Measurements from ENCODE around the gene AIF1. TPM values are rescaled to one million over a fixed set of nuclear protein-coding genes. Genes with fewer than 3 reads are reported as not detected.

AIF1 gene
- total RNA-seq, 1 experiment from 2014 or later = 2.2 TPM

- no peak for DNase-seq
- Mint-ChIP-seq H3K4me3 (ENCODE audit: unreplicated experiment) (no peak overlapping the region), H3K27me3 (ENCODE audit: insufficient read depth, unreplicated experiment) (peaks cover 3% of the 10 kb centered on the region), H3K9me3 (ENCODE audit: unreplicated experiment) (no peaks in the 10 kb centered on the region), H3K36me3 (ENCODE audit: insufficient read depth, unreplicated experiment) (no peaks in the 10 kb centered on the region), H3K4me1 (ENCODE audit: low read depth, unreplicated experiment) (peaks cover 18% of the 10 kb centered on the region), H3K27ac (ENCODE audit: unreplicated experiment) (no peak overlapping the region)
- Histone ChIP-seq H3K9me3 (no peaks in the 10 kb centered on the region), H3K36me3 (ENCODE audit: control insufficient read depth, insufficient read depth, low read length) (no peaks in the 10 kb centered on the region), H3K4me3 (ENCODE audit: low read depth, low read length) (no peak overlapping the region), H3K4me1 (peaks cover 10% of the 10 kb centered on the region), H3K27me3 (replicated peaks; ENCODE audit: control insufficient read depth, insufficient read depth, low read length) (no peaks in the 10 kb centered on the region)
- intact Hi-C loops (cut with micrococcal nuclease; ENCODE audit: unreplicated experiment) = no loop called here
- ChIA-PET POLR2A (no interaction called here), CTCF (interaction anchor here (0.7 kb wide), 1 partner anchor 14 kb away, joined by 4 read pairs; no protein-coding TSS in a partner anchor)
- BruUV-seq (replicated peaks) = no TSS peak
- TF ChIP-seq, protein P1, sequence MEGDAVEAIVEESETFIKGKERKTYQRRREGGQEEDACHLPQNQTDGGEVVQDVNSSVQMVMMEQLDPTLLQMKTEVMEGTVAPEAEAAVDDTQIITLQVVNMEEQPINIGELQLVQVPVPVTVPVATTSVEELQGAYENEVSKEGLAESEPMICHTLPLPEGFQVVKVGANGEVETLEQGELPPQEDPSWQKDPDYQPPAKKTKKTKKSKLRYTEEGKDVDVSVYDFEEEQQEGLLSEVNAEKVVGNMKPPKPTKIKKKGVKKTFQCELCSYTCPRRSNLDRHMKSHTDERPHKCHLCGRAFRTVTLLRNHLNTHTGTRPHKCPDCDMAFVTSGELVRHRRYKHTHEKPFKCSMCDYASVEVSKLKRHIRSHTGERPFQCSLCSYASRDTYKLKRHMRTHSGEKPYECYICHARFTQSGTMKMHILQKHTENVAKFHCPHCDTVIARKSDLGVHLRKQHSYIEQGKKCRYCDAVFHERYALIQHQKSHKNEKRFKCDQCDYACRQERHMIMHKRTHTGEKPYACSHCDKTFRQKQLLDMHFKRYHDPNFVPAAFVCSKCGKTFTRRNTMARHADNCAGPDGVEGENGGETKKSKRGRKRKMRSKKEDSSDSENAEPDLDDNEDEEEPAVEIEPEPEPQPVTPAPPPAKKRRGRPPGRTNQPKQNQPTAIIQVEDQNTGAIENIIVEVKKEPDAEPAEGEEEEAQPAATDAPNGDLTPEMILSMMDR (IDR thresholded peaks at IDR 0.05; ENCODE audit: insufficient read depth in 1 of 2, low read depth in 1 of 2, low read length in 1 of 2, severe bottlenecking in 1 of 2, unreplicated experiment in 1 of 2) = no peak
These were observed 45.0 kb upstream of the AIF1 start for GRCh38 chr6:31569861-31570536.

GRCh38 chr6:31572041-31572911, 42.8 kb upstream of the AIF1 start, which contains the start of gene LTA:
LTA (plus strand) TSS chr6:31572289; CDS start chr6:31572743, 454 bp downstream.
- peak within 1 kb of the TSS; percentile 53 for H3K27ac Mint-ChIP-seq (ENCODE audit: unreplicated experiment)
- DNase-seq = no peak
- TF ChIP-seq, protein P1 (IDR thresholded peaks at IDR 0.05; ENCODE audit: insufficient read depth in 1 of 2, low read depth in 1 of 2, low read length in 1 of 2, severe bottlenecking in 1 of 2, unreplicated experiment in 1 of 2) = no peak
- no peak within 1 kb of the TSS for H3K4me3 Mint-ChIP-seq (ENCODE audit: unreplicated experiment)
- H3K4me1 Mint-ChIP-seq (ENCODE audit: low read depth, unreplicated experiment) = peaks cover 18% of the 10 kb centered on the region
- ChIA-PET POLR2A (no interaction called here), CTCF (no interaction called here)
- intact Hi-C loops (cut with micrococcal nuclease; ENCODE audit: unreplicated experiment) = no loop called here
- Histone ChIP-seq H3K4me3 (ENCODE audit: low read depth, low read length) (no peak within 1 kb of the TSS), H3K4me1 (peaks cover 10% of the 10 kb centered on the region), H3K36me3 (ENCODE audit: control insufficient read depth, insufficient read depth, low read length) (no peaks in the 10 kb centered on the region), H3K27me3 (replicated peaks; ENCODE audit: control insufficient read depth, insufficient read depth, low read length) (no peaks in the 10 kb centered on the region), H3K9me3 (no peaks in the 10 kb centered on the region)
- no TSS peak for BruUV-seq (replicated peaks)
- H3K36me3 Mint-ChIP-seq (ENCODE audit: insufficient read depth, unreplicated experiment) = no peaks in the 10 kb centered on the region
- H3K27me3 Mint-ChIP-seq (ENCODE audit: insufficient read depth, unreplicated experiment) = peaks cover 3% of the 10 kb centered on the region
- H3K9me3 Mint-ChIP-seq (ENCODE audit: unreplicated experiment) = no peaks in the 10 kb centered on the region

Data from Caco-2 (cell line).